Astrocyte (in vitro differentiated cells and primary cell): ENCODE measurements around the gene COQ8A. TPM values are rescaled to one million over a fixed set of nuclear protein-coding genes. Genes with fewer than 3 reads are reported as not detected.

Experiments
- DNase-seq: peaks from one replicate; pipeline ENCODE4 v3.0.0-alpha.2; 2010; ENCODE audit warnings: low read depth
- FAIRE-seq: peaks from 2 replicates; lab custom pipeline; 2011; peaks lifted over from hg19 to GRCh38; lab: Jason Lieb, UNC
- H2AFZ ChIP-seq: 2 replicates; pipeline ENCODE4 v1.6.0; 2012; ENCODE audit warnings: low read depth, low read length, inconsistent platforms
- H3K27ac ChIP-seq: 2 replicates; pipeline ENCODE4 v1.5.1; 2011; ENCODE audit warnings: low read depth, low read length, inconsistent platforms
- H3K27me3 ChIP-seq: 2 replicates; pipeline ENCODE4 v1.6.0; 2011; ENCODE audit warnings: low read length, inconsistent platforms; ENCODE audit not compliant: insufficient read depth
- H3K36me3 ChIP-seq: 2 replicates; pipeline ENCODE4 v1.5.1; 2011; ENCODE audit warnings: low read length, inconsistent platforms; ENCODE audit not compliant: insufficient read depth
- H3K4me1 ChIP-seq: 2 replicates; pipeline ENCODE4 v1.5.1; 2011; ENCODE audit warnings: low read length, inconsistent platforms; ENCODE audit not compliant: insufficient read depth
- H3K4me2 ChIP-seq: 2 replicates; pipeline ENCODE4 v1.6.0; 2012; ENCODE audit warnings: low read length, inconsistent platforms
- H3K4me3 ChIP-seq: 2 replicates; pipeline ENCODE4 v1.5.1; 2011; ENCODE audit warnings: low read depth, mild to moderate bottlenecking, low read length, inconsistent platforms; ENCODE audit not compliant: insufficient read depth
- H3K79me2 ChIP-seq: 2 replicates; pipeline ENCODE4 v1.6.0; 2012; ENCODE audit warnings: mild to moderate bottlenecking, low read length, inconsistent platforms; ENCODE audit not compliant: insufficient read depth
- H3K9ac ChIP-seq: 2 replicates; pipeline ENCODE4 v1.6.0; 2012; ENCODE audit warnings: mild to moderate bottlenecking, low read length, inconsistent platforms
- H3K9me3 ChIP-seq: 2 replicates; pipeline ENCODE4 v1.5.1; 2012; ENCODE audit warnings: low read depth, mild to moderate bottlenecking, low read length, inconsistent platforms; ENCODE audit not compliant: insufficient read depth
- H4K20me1 ChIP-seq: 2 replicates; pipeline ENCODE4 v1.6.0; 2012; ENCODE audit warnings: low read length, inconsistent platforms; ENCODE audit not compliant: insufficient read depth
- H3K27ac Mint-ChIP-seq: one replicate; pipeline ENCODE4 v1.8.0; 2021; ENCODE audit warnings: mild to moderate bottlenecking, mixed read lengths; ENCODE audit not compliant: unreplicated experiment
- H3K27me3 Mint-ChIP-seq: one replicate; pipeline ENCODE4 v1.8.0; 2021; ENCODE audit warnings: low read depth, mixed read lengths; ENCODE audit not compliant: unreplicated experiment
- H3K36me3 Mint-ChIP-seq: one replicate; pipeline ENCODE4 v1.8.0; 2021; ENCODE audit warnings: low read depth, mixed read lengths; ENCODE audit not compliant: unreplicated experiment
- H3K4me1 Mint-ChIP-seq: one replicate; pipeline ENCODE4 v1.8.0; 2021; ENCODE audit warnings: low read depth, mixed read lengths; ENCODE audit not compliant: unreplicated experiment
- H3K4me3 Mint-ChIP-seq: one replicate; pipeline ENCODE4 v1.8.0; 2021; ENCODE audit warnings: mild to moderate bottlenecking, moderate library complexity, mixed read lengths; ENCODE audit not compliant: unreplicated experiment
- H3K9me3 Mint-ChIP-seq: one replicate; pipeline ENCODE4 v1.8.0; 2021; ENCODE audit warnings: mild to moderate bottlenecking, mixed read lengths; ENCODE audit not compliant: unreplicated experiment
- CTCF ChIP-seq: IDR thresholded peaks from 2 replicates; pipeline ENCODE4 v1.5.1; 2011; ENCODE audit warnings: low read depth, mild to moderate bottlenecking, inconsistent platforms, low read length, moderate library complexity; ENCODE audit not compliant: insufficient read depth
- EZH2 ChIP-seq: IDR thresholded peaks from 2 replicates; pipeline ENCODE4 v1.6.1; 2012; ENCODE audit warnings: mild to moderate bottlenecking, low read length, inconsistent platforms; ENCODE audit not compliant: insufficient read depth
- total RNA-seq: library from RNA; stranded (reverse); gene quantifications from 2 replicates; pipeline ENCODE4 v1.2.1, GENCODE V29; 2021

COQ8A gene
- total RNA-seq, 1 donor from 2014 or later: 8.2 TPM

GRCh38 chr1:226942392-226942791 is 2.3 kb downstream of the COQ8A start:
- Histone ChIP-seq H3K9ac (no peak overlapping the region), H4K20me1 (peaks cover 6% of the 10 kb centered on the region), H3K79me2 (no peaks in the 10 kb centered on the region), H3K4me3 (no peak overlapping the region), H3K27ac (no peak overlapping the region), H3K4me2 (no peak overlapping the region), H3K4me1 (peaks cover 11% of the 10 kb centered on the region), H3K36me3 (no peaks in the 10 kb centered on the region), H3K27me3 (peaks cover 2% of the 10 kb centered on the region), H3K9me3 (no peaks in the 10 kb centered on the region), H2AFZ (no peak overlapping the region)
- TF ChIP-seq CTCF: no peak
- no peak for TF ChIP-seq EZH2
- H3K27me3 Mint-ChIP-seq: peaks cover 6% of the 10 kb centered on the region
- no peak for FAIRE-seq
- peaks cover 3% of the 10 kb centered on the region for H3K9me3 Mint-ChIP-seq
- DNase-seq: no peak
- H3K36me3 Mint-ChIP-seq: peaks cover 2% of the 10 kb centered on the region
- no peak overlapping the region for H3K27ac Mint-ChIP-seq
- peaks cover 5% of the 10 kb centered on the region for H3K4me1 Mint-ChIP-seq
- peak overlapping the region; percentile 9 for H3K4me3 Mint-ChIP-seq

GRCh38 chr1:226943156-226943555 is 3.1 kb downstream of the COQ8A start:
- no peaks in the 10 kb centered on the region for H3K9me3 ChIP-seq
- H3K4me3 Mint-ChIP-seq: no peak overlapping the region
- no peaks in the 10 kb centered on the region for H3K79me2 ChIP-seq
- peaks cover 3% of the 10 kb centered on the region for H3K9me3 Mint-ChIP-seq
- DNase-seq: no peak
- peaks cover 11% of the 10 kb centered on the region for H3K4me1 ChIP-seq
- no peak overlapping the region for H3K4me2 ChIP-seq
- H3K9ac ChIP-seq: no peak overlapping the region
- TF ChIP-seq EZH2 (no peak), CTCF (no peak)
- H3K36me3 Mint-ChIP-seq: peaks cover 2% of the 10 kb centered on the region
- H3K36me3 ChIP-seq: no peaks in the 10 kb centered on the region
- peaks cover 6% of the 10 kb centered on the region for H4K20me1 ChIP-seq
- H3K27ac ChIP-seq: no peak overlapping the region
- H3K27me3 ChIP-seq: peaks cover 2% of the 10 kb centered on the region
- H3K27ac Mint-ChIP-seq: no peak overlapping the region
- FAIRE-seq: no peak
- peaks cover 5% of the 10 kb centered on the region for H3K4me1 Mint-ChIP-seq
- H3K4me3 ChIP-seq: no peak overlapping the region
- H3K27me3 Mint-ChIP-seq: peaks cover 6% of the 10 kb centered on the region
- H2AFZ ChIP-seq: no peak overlapping the region

DNA sequence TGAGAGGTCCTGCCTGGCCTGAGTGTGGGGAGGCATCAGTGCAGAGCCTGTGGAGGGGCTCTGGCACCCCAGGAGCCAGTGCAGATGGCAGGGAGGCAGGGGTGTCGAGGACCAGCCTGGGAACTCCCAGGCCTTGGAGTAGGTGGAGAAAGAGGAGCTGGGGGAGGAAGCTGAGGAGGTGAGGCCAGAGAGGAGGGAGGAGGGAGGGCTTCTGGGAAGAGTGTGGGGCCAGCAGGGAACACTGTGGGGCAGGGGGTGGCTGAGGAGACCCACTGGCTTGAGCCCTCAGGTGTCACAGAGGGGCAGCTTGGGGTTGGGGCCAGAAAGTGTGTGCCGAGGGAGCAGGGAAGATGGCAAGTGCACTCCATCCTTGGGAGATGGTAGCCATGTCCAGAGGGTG is 3.8 kb downstream of the COQ8A start:
- Mint-ChIP-seq H3K27me3 (peaks cover 6% of the 10 kb centered on the region), H3K4me3 (no peak overlapping the region), H3K9me3 (peaks cover 3% of the 10 kb centered on the region), H3K4me1 (no peaks in the 10 kb centered on the region), H3K36me3 (peaks cover 2% of the 10 kb centered on the region), H3K27ac (peak overlapping the region; percentile 30)
- Histone ChIP-seq H4K20me1 (peaks cover 6% of the 10 kb centered on the region), H3K4me3 (no peak overlapping the region), H3K27me3 (peaks cover 2% of the 10 kb centered on the region), H3K79me2 (no peaks in the 10 kb centered on the region), H3K9me3 (no peaks in the 10 kb centered on the region), H3K27ac (no peak overlapping the region), H3K9ac (no peak overlapping the region), H3K4me1 (peaks cover 9% of the 10 kb centered on the region), H3K36me3 (no peaks in the 10 kb centered on the region), H3K4me2 (no peak overlapping the region), H2AFZ (no peak overlapping the region)
- FAIRE-seq (no peak), DNase-seq (no peak)
- TF ChIP-seq CTCF (no peak), EZH2 (no peak)
